GDM1 (cell line): ENCODE results near the gene CACNA1A.
"Not testable (repeated sequence)": the region's sequence is repeated elsewhere in the genome, so short reads cannot be mapped to it uniquely, and the experiment has no call there.

Experiments
- DNase-seq: peaks from one replicate; lab custom pipeline; 2025; lab: John Stamatoyannopoulos, UW

The CACNA1A gene

DNA sequence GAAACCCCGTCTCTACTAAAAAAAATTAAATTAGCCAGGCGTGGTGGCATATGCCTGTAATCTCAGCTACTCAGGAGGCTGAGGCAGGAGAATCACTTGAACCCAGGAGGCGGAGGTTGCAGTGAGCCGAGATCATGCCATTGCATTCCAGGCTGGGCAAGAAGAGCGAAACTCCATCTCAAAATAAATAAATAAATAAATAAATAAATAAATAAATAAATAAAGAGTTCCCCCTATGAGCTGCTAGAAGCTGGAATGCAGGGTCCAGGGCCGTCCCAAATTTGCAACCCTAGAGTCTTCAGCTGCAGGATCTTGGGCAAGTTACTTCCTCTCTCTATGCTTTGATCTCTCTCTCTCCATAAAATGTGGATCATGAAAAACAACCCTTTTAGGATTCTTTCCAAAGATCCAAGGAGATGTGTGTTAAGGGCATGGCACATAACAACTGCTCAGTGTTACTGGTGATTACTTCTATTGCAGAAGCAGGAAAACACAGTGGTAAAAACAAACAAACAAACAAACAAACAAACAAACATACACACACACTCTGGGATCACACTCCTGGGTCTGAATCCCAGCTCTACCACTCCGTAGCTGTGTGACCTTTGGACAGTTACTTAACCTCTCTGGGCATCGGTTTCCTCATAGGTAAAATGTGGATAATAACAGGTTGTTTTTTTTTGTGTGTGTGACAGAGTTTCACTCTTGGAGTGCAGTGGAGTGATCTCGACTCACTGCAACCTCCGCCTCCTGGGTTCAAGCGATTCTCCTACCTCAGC, 78.8 kb downstream of the CACNA1A start:
- DNase-seq: no peak

DNA sequence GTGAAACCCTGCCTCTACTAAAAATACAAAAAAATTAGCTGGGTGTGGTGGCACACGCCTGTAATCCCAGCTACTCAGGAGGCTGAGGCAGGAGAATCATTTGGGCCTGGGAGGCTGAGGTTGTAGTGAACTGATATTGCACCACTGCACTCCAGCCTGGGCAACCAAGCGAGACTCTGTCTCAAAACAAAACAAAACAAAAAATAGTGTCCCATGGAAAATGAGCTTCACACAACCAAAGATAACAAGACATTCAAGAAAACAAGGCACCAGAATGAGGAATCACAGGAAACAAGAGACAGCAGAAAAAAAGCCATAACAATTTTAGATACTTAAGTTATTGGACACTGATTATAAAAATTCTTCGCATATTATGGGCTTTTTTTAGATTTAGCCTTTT, 80.4 kb downstream of the CACNA1A start:
- DNase-seq: not testable (repeated sequence)

DNA sequence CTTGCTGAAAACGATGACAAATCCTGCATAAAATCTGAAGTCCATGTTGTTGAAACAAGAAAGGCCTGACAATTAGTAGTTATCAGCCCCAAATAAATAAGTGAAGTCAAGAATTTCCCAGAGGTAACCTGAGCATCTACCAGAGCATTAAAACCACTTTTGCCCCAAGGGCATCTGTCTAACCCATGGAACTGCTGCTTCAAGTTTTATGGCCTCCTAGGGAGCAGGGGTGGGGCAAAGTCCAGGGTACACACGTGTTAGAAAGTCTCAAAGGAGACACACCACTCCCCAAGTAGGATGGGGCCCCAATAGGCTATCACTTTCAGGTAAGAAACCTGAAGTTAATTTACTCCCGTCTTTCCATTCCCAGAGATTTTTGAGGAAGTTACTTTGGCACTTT, 81.1 kb downstream of the CACNA1A start:
- DNase-seq: no peak

DNA sequence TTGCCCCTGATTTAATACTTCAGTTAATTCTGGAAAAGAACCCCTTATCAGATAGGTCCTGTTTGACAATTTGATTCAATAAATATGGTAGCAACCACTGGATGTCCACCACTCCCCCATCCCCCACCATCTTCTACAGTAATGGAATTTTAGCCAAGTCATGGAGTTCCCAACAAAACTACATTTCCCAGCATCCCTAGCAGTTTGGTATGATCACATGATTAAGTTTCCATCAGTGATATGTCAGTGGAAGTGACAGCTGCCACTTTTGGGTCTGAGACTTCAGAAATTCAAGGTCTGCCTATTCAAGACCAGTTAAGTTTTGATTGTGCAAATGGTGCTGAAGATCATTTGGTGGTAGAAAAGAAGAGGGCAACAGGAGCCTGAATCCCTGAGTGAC, 85.5 kb downstream of the CACNA1A start:
- no peak for DNase-seq

DNA sequence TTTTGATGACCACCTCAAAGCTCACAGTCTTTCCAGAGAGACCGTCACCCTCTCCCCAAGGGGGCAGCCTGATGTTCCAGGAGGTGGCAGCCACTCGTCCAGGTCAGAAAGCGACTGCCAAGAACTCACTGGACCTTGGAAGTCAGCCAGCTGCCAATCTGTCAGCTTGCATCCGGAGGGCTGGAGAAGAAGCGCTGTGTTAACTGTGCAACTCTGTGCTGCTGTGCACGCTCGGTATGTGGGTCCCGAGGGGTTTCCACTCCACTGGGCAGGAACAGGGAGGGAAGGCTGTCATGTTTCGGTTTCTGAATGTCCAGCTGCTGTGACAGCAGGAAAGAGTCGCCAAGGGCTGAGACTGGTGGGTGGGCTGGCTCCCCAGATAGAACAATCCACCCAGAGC, 89.2 kb downstream of the CACNA1A start:
- DNase-seq: no peak

DNA sequence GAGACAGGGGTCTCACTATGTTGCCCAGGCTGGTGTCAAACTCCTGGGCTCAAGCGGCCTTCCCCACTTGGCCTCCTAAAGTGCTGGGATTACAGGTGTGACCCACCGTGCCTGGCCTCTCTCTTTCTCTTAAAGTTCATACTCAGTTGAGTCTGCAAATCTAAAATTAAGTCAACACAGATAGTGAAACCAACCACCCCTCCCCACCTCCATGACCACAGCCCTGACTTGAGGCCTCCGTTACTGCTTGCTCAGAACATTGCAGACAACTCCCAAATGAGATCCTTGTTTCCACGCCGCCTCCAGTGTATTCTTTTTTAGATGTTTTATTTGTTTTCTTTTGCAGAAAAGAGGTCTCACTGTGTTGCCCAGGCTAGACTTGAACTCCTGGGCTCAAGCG, 94.4 kb downstream of the CACNA1A start:
- DNase-seq: no peak

DNA sequence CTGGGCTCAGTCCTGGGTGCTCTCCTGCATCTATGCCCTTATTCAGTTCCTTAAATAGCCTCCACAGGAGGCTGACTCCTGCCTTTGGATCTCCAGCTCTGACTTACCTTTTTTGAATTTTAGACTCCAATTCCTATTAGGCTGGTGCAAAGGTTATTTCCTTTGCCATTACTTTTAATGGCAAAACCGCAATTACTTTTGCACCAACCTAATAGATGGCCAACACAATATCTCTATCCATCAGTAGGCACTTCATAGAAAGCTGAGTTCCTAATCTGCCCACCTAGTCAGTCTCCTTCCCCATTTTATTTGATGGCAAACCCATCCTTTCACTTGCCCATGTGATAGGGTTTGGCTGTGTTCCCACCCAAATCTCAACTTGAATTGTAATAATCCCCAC, 95.3 kb downstream of the CACNA1A start:
- DNase-seq: no peak

DNA sequence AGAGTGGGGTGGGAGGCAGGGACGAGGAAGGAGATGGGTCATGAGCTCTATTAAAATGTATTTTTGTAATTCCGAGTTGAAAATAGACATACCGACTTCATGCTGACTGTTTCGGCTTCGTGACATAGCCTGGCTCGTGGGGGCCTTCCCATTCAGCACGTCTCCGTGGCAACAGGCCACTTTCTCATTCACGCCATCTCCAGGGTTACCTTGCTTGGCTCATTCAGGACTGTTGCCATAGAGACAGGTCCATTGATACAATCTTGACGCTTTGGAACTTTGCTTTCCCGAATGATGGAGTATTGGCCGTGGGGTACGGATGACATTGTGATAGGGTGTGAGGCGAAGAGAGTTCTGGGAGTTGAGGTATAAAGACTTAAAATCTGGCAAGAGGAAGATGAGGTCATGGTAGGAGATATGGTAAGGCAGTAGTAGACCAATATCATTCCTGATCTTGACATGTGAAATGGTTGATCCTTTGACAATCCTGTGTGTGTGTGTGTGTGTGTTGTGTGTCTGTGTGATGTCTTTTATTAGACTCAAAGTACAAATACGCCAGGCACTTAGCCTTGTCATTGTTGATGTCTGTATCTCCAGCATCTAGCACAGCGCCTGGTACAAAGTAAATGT, 97.3 kb downstream of the CACNA1A start:
- no peak for DNase-seq

DNA sequence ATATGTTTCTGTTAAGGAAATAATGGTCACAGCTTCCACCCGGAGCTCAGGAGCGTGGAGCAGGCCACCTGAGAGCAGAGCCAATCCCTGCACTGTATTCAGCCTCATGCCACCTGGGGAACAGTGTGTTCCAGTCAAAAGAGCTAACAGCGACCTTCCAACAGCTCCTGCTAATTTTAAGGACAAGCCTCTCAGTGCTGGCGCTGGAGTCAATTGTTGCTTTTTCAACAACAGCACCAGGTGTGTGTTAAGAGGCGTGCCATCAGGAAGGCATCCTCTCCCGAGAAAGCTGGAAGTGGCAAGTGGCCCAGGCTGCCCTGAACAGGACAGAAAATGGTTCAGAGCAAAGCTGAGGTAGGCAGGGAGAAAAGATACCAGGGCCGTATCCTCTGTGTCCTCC, 102.0 kb downstream of the CACNA1A start:
- DNase-seq: no peak

DNA sequence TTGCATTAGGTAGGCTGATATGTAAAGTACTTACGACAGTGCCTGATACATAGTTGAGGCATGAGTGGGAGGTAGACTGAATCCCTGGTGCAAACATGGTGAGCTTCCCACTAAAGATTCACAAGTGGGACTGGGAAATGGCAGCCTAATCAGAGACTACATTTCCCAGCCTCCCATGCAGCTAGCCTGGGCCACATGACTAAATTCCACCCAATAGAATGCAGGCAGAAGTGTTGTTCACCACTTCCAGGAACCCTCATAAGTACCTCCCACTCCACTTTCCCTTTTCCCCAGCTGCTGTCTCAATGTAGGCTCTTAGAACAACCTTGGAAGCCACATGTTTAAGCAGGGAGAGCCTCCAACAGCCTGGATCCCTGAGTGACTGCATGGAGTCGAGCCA, 104.9 kb downstream of the CACNA1A start:
- DNase-seq: no peak

DNA sequence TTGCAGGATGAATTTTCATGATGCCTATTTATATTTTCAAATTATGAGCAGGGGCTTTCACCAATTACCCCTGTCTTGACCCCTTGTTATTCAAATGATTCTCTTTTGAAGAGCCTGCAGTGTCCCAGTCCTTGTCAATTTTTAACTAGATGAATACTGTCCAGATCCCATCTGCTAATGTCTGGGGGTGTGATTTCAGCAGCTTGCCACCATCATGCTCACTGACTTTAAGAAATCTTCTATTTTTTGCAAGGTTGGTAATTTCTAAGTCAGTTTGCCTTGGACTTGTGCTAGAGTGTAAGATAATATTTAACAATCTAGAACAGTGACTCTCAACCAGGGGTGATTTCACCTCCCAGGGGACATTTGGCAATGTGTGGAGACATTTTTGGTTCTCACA, 106.0 kb downstream of the CACNA1A start:
- no peak for DNase-seq

DNA sequence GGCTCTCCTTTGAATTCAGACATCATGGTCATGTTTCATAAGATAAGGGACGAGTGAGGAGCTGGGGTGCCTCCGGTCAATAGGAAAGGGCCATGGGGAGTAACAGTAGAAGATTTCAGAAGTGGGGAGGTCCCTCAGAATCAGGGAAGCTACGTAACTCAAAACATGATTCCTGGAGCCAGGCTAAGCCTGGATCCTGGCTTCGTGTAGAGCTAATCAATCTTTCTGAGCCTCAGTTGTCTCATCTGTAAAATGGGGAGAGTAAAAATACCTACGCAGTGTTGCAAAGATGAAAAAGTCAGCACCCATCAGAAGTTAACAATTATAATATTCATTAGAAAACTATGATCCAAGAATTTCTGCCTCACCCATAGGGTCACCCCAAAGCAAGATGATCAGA, 106.5 kb downstream of the CACNA1A start:
- no peak for DNase-seq

DNA sequence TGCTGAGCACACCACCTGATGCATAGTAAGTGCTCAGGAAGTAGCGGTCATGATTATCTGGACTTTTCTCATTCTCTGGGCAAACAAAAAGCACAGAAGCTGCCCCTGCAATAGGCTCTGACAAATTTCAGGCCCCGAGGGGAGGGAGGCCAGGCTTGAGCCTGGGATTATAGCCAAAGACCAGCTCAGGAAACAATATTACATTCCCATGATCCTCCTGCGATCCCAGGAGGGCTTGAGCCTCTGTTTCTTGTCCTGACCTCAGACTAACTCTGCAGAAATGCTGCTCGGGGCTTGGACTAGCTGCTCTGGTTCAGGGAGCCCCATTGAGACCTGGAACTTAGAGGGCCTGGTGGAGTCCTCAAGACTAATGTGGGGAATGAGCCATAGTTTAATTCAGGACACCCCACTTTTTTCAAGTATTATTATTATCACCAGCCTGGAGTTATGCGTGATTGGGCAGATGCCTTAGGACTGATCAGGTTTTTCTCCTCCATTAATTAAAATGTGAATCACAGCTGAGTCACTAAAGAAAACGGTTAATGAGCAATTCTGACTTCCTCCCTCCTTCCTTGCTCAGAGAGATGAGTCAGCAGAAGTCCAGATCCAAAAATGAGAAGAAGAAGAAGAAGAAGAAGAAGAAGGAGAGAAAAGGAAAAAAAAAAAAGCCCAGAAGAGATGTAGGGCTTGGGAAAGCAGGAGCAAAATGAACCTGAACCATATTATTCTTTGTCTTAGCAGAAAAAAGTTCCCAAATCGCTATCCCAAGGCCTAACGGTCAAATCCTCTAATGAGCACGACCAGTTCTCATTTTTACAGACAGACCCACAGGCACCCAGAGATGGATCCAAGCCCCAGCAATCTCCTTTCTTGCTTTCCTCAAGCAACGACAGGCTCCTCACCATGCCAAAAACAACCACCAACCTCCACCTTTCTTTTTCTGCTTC, 107.2 kb downstream of the CACNA1A start:
- DNase-seq: no peak

DNA sequence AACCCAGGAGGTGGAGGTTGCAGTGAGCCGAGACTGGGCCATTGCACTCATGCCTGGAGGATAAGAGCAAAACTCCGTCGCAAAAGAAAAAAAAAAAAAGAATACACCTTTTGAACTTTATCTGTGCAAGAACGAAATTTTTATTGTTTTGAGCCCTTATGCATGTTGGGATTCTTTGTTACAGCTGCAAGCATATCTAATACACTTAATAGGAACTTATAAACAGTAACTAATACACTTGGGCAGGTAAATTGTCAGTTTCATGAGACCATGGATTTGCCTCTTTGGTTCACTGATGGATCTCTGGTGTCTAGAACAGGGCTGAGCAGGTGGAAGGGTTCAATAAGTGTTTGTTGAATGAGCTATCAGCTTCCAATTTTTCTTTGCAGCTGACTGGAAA, 108.1 kb downstream of the CACNA1A start:
- no peak for DNase-seq

DNA sequence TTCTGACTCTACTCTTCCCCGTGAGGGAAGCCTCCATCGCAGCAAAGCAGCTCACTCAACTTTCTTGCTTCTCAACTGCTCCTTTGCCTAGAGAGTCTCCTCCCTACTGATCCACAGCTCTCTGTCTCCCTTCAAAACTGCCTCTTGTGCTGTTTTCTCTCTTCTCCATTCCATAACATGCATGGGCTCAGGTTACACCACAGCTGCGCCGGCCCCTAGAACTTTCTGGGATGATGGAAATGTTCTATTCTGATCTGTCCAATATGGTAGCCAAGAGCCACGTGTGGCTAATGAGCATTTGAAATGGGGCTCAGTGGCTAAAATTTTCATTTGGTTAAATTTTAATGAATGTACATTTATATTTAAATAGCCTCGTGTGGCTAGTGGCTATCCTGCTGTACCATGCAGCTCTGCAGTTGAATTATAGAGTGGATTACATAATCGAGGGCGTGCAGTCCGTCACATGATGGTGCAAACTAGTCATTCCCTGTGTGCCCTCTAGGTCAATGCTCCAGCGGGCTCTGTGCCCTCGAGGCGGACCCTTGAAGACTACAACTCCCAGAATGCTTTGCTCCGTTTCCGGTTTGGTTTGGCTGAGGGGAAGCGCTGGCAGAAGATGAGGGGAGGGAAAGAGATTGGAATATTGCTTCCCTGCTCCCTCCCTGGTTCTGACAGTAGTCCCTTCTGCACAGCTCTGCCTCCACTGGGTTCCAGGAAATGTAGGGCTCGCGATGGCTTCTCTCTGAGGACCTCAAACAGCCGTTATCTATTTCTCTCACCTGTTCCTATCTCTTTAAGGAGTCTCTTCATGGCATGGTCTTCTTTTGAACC, 109.8 kb downstream of the CACNA1A start:
- no peak for DNase-seq

DNA sequence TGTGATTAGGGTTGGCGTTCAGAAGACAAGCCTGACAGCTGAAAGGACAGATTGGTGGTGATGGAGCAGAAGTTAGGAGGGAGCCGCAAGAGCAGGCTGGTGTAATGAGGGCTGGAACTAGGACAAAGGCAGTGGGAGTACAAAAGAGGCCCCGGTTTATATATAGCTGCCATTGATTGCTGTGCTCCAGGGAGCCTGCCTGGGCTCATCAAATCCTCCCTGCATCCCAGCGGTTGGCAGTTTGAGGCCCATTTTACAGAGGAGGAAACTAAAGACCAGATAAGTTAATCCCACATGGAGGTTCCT, 123.7 kb downstream of the CACNA1A start:
- DNase-seq: no peak

DNA sequence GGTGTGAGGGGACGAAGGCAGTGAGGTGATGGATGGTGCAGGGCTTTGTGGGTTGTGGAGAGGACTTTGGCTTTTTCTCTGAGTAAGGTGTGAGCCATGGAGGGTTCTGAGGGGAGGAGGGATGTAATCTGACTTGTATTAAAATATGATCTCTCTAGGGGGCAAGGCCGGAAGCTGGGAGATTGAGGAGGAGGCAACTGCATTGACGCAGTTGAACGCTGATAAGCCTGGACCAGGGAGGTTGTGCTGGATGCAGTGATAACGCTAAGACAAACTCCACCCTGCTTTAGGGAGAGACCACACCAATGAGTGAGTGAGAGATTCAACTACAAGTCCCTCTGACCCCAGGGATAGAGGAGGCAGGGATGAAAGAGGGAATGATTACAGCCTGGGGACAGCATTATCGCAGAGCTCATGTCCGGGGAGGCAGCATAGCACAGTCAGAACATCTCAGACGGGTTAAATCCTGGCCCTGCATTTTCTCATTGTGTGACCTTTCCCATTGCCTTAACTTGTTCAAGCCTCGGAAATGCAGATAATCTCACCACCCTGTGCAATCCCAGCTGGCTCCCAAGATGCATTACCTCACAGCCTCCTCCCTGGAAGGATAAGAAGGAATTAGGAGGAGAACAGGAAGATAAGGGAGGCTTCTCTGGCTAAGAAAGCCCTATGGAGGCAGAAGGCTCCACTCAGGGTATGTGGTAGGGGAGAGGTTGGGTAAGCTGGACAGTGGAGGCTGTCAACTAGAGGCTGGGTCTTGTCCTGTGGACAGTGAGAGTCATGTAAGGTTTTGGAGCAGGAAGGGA, 124.2 kb downstream of the CACNA1A start:
- DNase-seq: no peak

DNA sequence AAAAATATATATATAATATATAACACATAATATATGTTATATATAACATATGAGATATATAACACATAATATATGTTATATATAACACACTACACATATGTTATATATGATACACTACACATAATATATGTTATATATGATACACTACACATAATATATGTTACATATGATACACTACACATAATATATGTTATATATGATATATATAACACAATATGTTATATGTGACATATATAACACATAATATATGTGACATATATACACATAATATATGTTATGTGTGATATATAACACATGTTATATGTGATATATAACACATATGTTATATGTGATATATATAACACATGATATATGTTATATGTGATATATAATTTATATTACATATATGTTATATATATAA, 129.7 kb downstream of the CACNA1A start:
- no peak for DNase-seq

DNA sequence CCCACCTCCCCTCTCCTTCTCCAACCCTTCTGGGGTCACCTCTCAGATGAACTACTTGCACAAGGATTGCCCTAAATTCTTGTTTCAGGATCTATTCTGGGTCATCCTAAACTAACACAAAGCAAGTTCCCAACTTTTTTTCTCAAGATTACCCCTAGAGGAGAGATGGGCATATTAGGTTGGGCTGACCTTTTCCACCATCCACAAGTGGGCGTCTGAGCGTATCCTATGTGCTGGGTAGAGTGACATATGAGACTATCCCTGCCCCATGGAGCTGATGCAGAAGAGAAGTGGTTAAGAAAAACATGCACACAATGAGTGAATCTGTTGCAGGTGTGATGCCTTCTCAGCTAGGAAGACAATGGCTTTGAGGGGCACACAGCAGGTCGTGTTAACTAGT, 132.7 kb downstream of the CACNA1A start:
- no peak for DNase-seq

DNA sequence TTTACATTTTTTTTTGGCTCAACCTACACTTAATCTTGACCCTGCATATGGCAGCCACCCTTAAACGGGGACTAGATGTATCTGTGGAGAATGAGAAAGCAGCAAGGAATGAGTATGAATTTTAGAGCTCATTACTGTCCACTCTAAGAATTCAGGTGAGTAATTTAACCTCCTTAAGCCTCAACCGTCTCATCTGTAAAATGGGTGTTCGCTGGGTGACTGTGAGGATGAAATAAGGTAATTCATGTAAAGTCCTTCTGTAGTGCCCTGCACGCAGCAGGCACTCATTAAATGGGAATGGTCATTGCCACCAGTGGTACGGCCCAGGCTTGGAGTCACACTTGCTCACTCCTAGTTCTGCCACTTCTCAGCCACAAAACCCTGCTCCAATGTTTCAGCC, 135.3 kb downstream of the CACNA1A start:
- no peak for DNase-seq

DNA sequence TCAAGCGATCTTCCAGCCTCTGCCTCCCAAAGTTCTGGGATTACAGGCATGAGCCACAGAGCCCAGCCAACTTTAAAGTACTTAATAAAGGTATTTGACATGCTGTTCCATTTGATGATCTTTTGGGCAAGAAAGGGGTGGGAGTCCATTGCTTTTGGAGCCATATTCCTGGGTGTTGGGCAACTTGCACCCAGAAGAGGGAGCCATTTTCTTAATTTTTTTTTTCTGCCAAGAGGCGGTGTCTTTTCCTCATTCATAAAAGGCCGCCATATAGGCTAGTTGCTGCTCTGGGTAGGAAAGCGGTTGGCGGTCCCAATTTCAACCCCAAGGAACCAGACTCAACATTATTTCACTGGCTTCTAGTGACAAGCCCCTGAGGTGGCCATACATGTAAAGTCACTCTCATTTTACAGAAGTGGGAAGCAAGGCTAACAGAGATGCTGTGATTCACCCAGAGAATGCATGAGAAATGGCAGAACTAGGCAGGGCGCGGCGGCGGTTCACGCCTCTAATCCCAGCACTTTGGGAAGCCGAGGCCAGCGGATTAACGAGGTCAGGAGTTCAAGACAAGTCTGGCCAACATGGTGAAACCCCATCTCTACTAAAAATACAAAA, 139.6 kb downstream of the CACNA1A start:
- no peak for DNase-seq
